Activated T-helper 9 cell treated with anti-CD3 and anti-CD28 coated beads, Interleukin-2, amount 50 U/mL, for 16 hours (primary cell): ENCODE data around the gene EGFL7.

ENCODE experiments used
- DNase-seq: peaks from one replicate; pipeline ENCODE4 v3.0.0-alpha.2; 2020; ENCODE audit warnings: low read depth

The EGFL7 gene

DNA sequence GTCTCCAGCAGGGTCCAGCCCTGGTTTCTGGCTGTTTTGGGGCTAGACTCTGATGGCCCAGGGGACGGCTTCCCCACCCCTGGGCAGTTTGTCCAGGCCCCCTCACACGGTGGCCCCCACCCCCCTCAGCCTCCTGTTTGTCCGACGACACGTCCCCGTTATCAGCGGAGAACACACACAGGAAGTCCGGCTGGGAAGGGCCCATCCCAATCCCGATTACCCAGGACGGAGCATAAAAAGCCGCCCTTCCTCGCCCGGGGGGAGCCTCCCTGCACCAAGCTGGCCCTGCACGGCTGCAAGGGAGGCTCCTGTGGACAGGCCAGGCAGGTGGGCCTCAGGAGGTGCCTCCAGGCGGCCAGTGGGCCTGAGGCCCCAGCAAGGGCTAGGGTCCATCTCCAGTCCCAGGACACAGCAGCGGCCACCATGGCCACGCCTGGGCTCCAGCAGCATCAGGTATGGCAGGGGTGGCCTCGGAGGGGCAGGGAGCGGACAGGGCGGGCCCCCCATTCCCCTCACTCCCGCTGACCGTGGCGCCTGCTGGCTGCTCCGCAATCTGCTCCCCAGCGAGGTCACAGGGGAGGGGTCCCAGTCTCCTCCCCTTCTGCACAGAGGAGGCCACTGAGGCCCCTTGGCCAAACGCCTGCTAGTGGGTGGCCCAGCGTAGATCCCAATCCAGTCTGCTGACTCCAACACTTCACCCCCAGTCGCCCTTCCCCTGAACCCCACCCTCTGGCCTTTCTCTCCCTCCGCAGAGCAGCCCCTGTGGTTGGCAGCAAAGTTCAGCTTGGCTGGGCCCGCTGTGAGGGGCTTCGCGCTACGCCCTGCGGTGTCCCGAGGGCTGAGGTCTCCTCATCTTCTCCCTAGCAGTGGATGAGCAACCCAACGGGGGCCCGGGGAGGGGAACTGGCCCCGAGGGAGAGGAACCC lies at the start of gene EGFL7:
TSS of gene EGFL7 (plus strand) at position 261 of the 926 bp plus-strand sequence. CDS start 5,367 bp downstream, outside the sequence.
- DNase-seq = no peak

DNA sequence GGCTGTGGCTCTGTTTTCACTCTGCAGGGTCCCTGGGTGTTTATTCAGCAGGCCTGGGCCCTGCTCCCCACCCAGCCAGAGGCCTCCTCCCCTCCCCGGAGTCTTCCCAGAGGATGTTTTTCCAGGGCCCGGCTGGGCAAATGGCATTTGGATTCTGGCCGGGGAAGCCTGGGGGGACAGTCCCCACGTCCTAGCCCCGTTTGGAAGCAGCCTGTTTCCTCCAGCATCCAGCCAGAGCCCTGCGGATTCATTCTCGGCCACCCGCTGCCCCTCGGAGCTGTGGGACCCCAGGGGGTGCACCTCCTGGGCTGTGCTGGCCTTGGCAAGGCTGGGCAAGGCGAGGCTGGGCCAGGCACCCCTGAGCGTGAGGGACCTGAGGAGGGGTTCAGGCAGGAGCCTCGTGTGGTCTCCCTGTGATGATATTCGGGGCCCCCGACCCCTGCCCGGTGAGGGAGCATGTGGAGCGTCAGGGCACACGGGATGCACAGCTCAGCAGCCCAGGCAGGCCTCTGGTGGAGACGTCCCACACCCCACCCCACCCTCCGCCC lies 48.8 kb upstream of the EGFL7 start:
- DNase-seq = no peak

DNA sequence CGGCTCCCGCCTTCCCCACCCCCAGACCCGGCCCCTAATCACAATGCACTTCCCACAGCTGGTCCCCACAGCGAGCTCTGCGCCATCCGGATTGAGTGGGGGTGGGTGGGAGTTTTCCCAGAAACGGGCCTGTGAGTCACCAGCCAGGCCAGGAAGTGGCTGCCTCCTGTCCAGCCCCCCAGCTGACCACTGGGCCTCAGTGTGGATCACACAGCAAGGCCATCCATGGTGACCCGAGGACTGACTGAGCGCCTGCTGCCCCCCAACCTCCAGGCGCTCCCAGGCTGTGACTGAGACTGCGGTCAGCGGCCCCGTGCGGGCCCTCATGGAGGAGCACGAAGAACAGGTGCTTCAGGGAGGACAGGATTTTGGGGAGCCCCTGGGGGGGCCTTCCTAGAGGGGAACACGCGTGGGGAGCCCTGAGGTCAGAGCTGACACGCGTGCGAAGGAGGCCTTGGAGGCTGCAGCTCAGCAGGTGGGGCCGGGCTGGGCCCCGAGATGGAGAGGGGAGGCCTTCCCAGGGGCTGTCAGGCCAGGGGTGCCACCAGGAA lies 48.3 kb upstream of the EGFL7 start:
- DNase-seq = no peak

DNA sequence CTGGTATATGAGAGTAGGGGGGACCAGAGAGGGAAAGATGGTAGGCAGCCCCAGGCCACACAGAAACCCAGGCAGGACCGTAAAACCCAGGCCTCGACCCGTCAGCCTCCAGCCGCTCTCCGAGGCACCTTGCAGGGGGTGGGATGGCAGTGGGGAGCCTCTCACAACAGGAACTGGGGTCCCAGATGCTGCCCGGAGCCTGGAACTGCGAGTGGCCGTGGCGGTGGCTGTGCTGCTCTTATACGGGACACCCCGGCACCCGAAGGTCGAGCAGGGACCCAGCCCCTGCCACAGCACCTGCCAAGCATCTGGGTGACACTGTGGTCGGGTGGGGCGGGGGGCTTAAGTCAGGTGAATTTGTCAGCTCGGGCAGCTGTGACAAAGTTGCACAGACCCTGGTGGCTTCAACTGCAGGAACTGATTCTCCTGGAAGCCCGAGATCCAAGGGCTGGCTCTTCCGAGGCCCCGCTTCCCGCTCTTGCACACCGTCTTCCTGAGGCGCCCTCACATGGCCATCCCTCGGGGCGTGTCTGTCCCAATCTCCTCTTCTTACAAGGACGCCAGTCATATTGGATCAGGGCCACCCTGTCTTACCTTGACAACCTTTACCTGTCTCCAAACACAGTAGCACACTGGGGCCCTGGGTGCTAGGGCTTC lies 47.6 kb upstream of the EGFL7 start:
- DNase-seq = no peak

DNA sequence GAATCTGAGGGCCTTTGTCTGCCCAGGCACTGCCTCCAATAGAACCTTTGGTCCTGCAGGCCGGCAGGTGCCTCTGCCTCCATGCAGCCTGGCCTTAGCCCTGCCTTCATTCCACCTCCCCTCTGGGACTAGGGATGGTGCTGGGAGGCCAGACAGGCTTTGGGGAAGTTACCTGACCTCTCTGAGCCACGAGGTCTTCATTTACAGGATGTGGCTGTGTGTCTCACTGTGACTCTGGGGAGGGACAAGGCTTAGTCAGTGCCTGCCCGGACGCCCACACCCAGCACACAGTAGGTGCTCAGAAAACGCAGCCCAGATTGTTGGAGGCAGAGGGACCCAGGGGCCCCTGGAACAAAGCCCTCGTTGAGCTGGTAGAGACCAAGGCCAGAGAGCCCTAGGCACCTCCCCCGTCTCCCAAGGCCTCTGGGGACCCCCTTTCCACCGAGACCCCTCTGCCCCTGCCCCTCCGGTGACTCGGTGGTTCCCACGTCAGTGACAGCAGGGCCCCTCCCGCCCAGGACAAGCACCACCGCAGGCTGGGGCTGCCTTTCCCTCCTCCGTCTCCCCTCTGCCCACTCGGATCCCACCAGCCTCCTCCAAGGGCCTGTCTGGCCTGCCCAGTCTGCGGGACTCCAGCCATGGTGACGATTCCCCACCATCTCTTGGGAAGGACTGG lies 46.9 kb upstream of the EGFL7 start:
- DNase-seq = no peak

DNA sequence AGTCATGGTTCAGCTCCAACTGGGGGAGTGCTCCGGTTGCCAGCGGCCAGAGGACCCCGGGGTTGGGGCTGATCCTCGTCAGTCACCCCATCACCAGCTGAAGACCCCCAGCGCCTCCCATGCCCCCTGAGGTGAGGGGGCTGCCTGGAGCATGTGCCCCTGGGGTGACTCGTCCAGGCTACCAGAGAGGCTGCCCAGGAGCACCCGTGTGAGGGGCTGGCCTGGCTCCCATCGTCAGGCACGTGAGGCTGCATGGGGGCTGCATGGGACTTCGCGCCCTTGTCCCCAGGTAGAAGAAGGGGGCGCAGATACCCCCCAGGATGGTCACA lies 46.4 kb upstream of the EGFL7 start:
- no peak for DNase-seq

DNA sequence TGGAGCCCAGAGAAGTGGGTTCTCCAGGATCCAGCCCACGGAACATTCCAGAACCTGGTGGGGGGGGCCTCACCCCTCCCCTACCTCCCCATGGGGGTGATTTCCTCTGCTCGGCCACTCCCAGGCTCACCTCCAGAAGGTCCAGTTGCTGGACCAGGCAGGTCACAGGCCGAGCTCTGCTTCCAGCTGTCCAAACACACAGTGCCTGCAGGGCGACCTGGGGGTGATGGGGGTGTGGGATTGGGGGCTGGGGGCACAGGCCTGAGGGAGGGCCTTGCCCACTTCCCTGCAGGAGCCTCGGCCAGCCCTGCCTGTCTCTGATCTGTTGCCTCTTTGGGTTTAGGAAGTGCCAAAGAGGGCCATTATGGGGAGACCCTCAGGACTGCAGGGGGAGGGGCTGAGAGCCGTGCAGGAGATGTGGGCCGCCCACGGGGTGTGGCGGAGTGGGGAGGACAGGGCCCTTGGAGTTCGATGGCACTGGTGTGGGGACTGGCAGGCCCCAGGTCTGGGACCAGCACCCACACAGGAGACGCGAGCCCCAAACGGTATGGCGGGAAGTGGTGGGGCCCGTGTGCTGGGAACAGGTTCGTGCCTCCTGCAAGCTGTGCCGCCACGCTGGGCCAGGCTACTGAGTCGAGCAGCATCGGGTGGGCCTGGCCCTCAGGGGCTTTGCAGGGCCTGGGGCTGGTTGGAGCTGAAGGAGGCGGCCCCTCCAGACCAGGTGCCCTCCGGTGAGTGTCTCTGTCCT lies 45.6 kb upstream of the EGFL7 start:
- no peak for DNase-seq

DNA sequence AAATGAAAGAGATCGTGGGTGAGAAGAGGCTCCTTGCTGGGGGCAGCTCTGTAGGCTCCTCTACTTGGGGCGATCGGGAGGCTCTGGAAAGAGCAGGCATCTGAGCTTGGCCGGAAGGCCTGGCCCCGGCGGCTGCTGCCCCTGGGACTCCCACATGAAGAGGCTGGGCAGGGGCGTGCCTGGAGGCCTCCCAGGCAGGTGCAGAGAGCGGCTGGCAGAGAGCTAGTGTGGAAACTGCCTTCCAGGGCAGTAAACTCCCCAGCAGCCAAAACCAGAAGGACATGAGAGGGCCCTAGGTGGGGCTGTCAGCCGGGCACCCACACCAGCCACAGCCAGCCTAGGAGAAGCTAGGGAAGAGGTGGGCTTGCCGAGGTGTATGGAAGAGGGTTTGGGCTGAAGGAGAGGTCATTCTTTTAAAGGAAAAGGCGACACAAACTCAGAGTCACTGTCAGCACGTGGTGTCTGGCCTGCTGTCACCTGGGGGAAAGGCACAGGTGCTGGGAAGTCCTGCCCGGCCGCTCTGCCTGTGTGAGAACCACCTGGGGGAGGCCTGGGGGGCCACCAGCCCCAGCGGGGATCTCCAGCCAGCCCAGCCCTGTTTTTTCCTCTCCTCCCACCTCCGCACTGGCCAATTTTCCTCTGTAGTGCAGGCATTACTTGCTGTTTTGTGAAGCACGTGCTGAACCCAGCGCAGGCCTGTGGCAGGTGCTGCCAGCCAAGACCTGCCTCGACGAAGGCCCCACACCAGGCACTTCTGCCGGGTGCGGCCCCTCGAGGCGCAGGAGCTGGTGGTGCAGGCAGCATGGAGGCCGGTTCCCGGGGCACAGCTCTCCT lies 44.8 kb upstream of the EGFL7 start:
- DNase-seq = no peak

DNA sequence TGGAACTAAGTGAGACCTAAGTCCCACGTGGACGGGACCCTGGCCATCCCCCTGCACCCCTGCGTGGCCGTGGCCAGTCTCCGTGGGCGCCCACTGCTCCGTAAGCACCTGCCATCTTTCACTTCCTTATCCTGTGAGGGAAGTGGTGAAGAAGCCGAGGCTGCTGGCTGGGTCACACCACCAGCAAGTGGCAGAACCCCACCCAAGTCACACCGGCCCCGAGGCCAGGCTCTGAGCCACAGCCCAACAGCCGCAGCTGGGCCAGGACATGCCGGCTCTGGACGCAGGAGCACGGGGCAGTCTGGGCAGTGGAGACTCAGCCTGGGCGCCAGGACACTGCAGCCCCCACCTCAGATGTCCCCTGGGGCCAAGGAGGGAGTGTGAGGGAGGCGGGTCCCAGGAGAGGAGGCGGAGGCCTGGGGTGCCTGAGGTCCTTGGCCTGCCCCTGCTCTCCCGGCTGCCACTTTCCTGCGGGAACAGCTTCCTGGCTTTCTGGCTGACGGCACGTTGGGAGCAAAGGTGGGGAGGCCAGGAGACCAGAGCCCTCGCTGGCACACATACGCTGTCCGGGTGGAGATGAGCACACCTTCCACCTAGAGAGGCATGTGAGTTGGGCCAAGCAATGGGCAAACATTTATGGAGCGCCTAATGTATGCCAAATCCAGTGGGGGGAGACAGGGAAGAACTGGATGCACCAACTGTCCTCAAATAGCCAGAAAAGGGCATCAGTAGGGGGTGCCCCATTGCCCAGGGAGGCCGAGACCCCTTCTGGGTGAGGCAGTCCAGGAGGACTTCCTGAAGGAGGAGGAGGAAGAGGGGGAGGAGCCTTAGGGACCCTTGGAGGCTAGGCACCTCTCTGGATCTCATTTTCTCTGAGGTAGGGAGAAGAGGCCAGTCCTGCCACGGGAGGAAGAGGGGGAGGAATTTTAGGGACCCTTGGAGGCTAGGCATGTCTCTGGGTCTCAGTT lies 43.9 kb upstream of the EGFL7 start:
- DNase-seq = no peak

DNA sequence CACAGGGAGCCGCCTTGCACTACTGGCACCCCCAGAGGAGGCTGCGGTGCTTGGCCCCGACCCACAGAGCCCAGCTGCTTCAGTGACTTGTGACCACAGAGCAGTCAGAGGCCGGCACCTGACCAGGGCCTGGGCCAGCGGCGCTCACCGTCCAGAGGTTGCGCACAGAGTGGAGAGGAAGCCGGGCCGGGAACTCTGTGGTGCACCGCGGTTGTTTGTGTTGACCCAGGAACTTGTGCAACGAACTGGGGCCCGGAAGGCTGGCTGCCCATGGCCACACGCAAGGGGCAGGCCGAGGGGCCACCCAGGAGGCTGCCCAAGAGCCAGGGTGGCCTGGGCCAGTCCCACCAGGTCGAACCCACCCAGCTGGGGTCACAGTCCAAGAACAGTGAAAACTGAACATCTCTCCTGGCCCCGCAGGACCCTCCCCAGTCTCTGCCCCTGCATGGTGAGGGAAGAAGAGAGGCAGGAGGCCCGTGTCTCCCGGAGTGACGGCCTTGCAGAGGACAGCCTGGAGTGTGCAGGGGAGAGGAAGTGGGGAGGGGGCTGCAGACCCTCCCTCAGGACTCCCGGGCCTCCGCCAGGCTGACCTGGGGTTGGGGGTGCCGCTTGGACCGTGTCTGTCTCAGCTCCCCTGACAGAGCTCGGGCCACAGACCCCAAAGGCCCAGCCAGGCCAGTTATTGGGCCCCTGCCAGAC lies 42.8 kb upstream of the EGFL7 start:
- DNase-seq = no peak

DNA sequence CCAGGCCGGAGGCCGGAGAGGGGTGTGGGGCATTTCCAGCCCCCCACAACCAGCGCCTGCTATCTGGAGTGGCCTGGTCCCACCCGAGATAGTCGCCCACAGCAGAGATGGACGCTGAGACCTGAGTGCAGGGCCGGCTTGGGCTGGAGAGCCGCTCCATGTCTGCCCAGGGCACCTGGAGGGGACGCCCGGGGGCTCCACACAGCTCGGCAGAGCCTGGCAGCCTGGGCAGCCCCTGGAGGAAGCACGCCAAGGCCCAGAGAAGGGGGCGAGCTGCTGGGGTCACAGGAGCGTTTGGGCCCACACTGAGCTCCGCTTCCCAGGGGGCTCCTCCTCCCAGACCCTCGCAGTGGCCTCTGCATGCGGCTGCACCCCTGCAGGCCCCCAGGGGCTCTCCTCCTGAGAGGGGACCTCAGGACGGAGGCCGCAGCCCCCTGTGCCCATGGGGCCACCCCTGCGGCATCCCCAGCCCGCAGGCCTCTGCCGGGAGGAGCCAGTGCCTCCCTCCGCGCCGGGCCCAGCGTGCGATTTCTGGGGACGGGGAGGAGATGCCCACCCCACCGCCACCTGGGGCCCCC lies 42.2 kb upstream of the EGFL7 start:
- no peak for DNase-seq

DNA sequence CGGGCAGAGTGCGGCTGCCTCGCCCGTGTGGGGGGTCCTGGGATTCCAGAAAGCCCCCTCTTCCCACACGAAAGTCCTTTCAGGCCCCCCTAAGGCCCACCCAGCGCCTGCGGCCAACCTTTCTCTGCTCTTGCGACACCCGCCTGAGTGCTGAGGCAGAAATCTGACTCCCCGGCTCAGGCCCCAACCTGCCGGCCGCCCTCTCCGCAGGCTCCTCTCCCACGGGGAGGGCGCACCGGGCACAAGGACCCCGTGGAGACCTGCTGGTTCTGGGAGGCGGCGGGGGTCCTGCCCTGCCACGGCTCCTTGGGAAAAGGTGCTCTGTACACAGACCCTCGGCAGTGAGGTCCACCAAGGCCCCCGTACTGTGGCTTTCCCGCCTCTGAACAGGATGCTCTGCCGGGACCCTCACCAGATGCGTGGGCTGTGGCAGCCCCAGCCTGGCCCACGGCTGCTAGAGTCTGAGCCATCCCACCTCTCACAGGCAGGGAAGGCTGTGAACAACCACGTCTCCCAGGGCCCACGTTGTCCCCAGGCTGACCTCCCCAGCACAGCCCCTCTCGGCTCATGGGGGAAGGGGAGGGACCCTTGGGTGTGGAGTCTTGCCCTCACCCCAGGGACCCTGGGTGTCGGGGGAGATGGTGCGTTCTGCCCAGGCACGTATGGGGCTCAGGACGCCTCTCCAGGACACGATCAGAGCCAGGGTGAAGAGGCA lies 41.5 kb upstream of the EGFL7 start:
- no peak for DNase-seq

DNA sequence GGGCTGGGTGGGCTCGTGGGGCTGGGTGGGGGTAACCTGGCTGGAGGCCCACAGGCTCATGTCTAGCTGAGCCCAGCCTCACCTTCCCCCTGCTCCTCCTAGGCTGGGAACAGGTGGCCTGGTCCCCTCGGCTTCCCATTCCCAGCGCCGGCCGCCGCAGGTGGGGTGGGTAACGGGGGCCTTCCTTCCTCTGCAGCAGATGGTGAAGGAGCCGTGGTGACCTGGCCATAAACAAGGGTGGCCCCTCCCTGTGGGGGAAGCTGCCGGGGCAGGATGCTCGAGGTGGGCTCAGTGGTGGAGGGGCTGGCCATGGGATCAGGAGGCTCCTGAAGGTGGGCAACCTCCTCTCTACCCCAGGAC lies 41.0 kb upstream of the EGFL7 start:
- no peak for DNase-seq

DNA sequence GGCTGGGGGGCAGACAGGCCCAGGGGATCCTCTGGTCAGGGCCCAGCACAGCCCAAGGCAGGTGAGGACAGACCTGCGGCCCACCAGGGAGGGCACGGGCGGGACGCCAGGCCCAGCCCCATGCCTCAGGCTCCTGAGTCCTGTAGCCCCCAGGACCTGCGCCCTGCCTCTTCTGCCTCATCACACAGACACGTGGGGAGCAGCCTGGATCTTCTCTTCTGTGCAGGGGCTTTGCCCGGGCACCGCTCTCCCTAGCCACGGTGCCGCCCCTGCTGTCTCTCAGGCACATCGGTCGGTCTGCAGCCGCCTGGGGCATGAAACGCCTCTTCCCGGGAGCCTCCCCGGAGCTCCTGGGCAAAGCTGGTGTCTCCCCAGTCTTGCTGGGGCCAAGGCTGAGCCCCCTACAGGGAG lies 40.2 kb upstream of the EGFL7 start:
- no peak for DNase-seq

DNA sequence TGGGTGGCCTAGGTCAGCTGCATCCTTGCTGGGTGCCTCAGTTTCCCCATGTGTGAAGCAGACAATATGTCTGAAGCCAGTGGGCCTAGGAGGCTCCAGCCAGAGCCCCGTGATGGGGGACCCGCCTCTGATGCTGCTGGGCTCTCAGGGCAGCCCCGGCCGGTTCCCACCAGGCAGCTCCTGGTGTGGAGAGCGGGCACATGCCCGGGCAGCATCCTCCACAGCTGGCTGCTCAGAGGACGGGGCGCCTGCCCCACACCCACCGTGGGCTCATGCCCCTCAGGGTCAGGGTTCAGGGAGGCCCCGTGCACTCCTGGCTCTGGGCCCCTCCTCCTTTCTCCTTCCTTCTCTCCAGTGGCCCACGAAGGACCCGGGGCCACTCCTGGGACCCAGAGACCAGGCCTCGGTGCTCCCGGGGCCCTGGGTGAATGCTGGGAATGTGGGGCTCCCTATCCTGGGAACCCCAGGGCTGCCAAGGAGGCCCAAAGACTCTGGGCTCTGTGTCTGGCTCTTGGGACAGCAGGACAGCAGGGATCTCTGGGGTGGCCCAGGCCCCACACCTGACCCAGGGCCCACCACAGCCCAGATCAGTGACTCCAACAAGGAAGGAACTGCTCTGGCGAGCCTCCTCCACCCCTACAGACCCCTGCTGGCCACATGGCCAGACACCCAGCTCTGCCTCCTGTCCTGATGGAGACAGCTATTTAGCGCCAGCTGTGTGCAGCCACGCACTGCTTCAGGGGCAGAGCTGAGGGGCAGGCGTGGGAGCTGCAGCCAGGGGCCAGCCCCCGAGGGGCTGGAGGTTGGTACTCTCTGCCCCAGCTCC lies 39.5 kb upstream of the EGFL7 start:
- DNase-seq = no peak

DNA sequence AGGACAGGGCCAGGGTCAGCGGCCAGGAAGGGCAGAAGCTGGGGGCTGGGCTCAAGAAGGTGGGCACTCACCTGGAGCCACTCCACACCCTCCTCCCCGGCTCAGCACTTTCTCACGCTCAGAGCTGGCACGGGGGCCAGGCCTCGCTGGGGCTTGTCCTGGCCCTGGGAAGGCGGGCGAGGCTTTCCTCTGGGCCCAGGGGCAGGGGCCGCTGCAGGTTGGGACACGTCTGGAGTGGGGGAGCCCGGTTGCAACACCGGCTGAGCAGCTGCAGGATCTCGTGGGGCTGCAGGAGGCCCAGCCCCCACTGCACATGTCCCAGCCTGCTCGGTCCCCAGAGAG lies 38.9 kb upstream of the EGFL7 start:
- DNase-seq = no peak
